Neuronal stem cell (in vitro differentiated cells): ENCODE measurements around the gene LRRC8E.
A peak's percentile ranks its signal among the peaks of the same experiment; 100 is the strongest.

Source experiments
- DNase-seq: peaks from one replicate; pipeline ENCODE4 v3.0.0-alpha.2; 2013; ENCODE audit warnings: low spot score
- H2AFZ ChIP-seq: one replicate; pipeline ENCODE4 v1.6.1; 2013; ENCODE audit warnings: mild to moderate bottlenecking, low read length, inconsistent platforms
- H2AK5ac ChIP-seq: 2 replicates; pipeline ENCODE4 v1.6.1; 2013; ENCODE audit warnings: low read depth, mild to moderate bottlenecking, inconsistent platforms, low read length, moderate library complexity, mixed read lengths
- H2BK120ac ChIP-seq: 2 replicates; pipeline ENCODE4 v1.6.1; 2013; ENCODE audit warnings: low read depth, mild to moderate bottlenecking, inconsistent platforms, low read length, moderate library complexity, mixed read lengths
- H2BK12ac ChIP-seq: one replicate; pipeline ENCODE4 v1.6.1; 2013; ENCODE audit warnings: low read length, inconsistent platforms
- H2BK15ac ChIP-seq: 2 replicates; pipeline ENCODE4 v1.6.1; 2013; ENCODE audit warnings: mild to moderate bottlenecking, low read length, inconsistent platforms, mixed read lengths
- H2BK5ac ChIP-seq: one replicate; pipeline ENCODE4 v1.6.1; 2013; ENCODE audit warnings: inconsistent platforms, mild to moderate bottlenecking, low read length, moderate library complexity
- H3K14ac ChIP-seq: one replicate; pipeline ENCODE4 v1.6.1; 2013; ENCODE audit warnings: low read length, inconsistent platforms
- H3K18ac ChIP-seq: 2 replicates; pipeline ENCODE4 v1.6.1; 2013; ENCODE audit warnings: low read length, inconsistent platforms
- H3K23ac ChIP-seq: 2 replicates; pipeline ENCODE4 v1.6.1; 2013; ENCODE audit warnings: low read depth, mild to moderate bottlenecking, mixed read lengths, low read length, inconsistent platforms; ENCODE audit not compliant: poor library complexity
- H3K27ac ChIP-seq: replicated peaks from 3 replicates; pipeline ENCODE4 v1.5.1; 2013; ENCODE audit warnings: low read length, inconsistent platforms
- H3K27me3 ChIP-seq, 3 experiments: 2 replicates each; pipeline ENCODE4 v1.6.1; 2013; ENCODE audit warnings: low read length in 3 of 3, mild to moderate bottlenecking in 2 of 3, inconsistent platforms in 1 of 3, low read depth in 1 of 3, mixed read lengths in 1 of 3, moderate library complexity in 1 of 3; ENCODE audit not compliant: control insufficient read depth in 3 of 3, insufficient read depth in 3 of 3
- H3K36me3 ChIP-seq, 2 donors: replicated peaks in 1 of 2; 2 replicates each; pipeline ENCODE4 v1.6.1; 2013; ENCODE audit warnings: low read length in 2 of 2; ENCODE audit not compliant: control insufficient read depth in 2 of 2, insufficient read depth in 2 of 2
- H3K4ac ChIP-seq: 2 replicates; pipeline ENCODE4 v1.6.1; 2013; ENCODE audit warnings: inconsistent platforms, mild to moderate bottlenecking, low read length, moderate library complexity
- H3K4me1 ChIP-seq, 2 donors: 1 replicate in 1 of 2; 2 replicates in 1 of 2; pipeline ENCODE4 v1.6.1; 2013; ENCODE audit warnings: low read length in 2 of 2, low read depth in 1 of 2; ENCODE audit not compliant: control insufficient read depth in 2 of 2, insufficient read depth in 1 of 2
- H3K4me2 ChIP-seq: one replicate; pipeline ENCODE4 v1.6.1; 2013; ENCODE audit warnings: mild to moderate bottlenecking, low read length, inconsistent platforms; ENCODE audit not compliant: insufficient read depth, poor library complexity, severe bottlenecking
- H3K4me3 ChIP-seq, 2 donors: 2 replicates each; pipeline ENCODE4 v1.5.1; 2013; ENCODE audit warnings: low read length in 2 of 2, mild to moderate bottlenecking in 2 of 2, inconsistent platforms in 1 of 2, moderate library complexity in 1 of 2
- H3K79me1 ChIP-seq: one replicate; pipeline ENCODE4 v1.6.1; 2013; ENCODE audit warnings: low read depth, mild to moderate bottlenecking, inconsistent platforms, low read length, moderate library complexity
- H3K9ac ChIP-seq: one replicate; pipeline ENCODE4 v1.6.1; 2013; ENCODE audit warnings: mild to moderate bottlenecking, low read depth, low read length, inconsistent platforms; ENCODE audit not compliant: poor library complexity
- H3K9me3 ChIP-seq, 2 donors: replicated peaks in 1 of 2; 2 replicates each; pipeline versions ENCODE3 to v1.6.1; 2013; ENCODE audit warnings: low read length in 2 of 2, mild to moderate bottlenecking in 2 of 2, inconsistent platforms in 1 of 2, low read depth in 1 of 2, mixed read lengths in 1 of 2, moderate library complexity in 1 of 2; ENCODE audit not compliant: control insufficient read depth in 2 of 2, insufficient read depth in 1 of 2
- H4K8ac ChIP-seq: one replicate; pipeline ENCODE4 v1.6.1; 2013; ENCODE audit warnings: low read depth, mild to moderate bottlenecking, inconsistent platforms, low read length, moderate library complexity
- H4K91ac ChIP-seq: one replicate; pipeline ENCODE4 v1.6.1; 2013; ENCODE audit warnings: low read length, low read depth, mild to moderate bottlenecking, inconsistent platforms; ENCODE audit not compliant: poor library complexity
- WGBS, 2 donors: extraction: QIAGEN DNeasy Blood & Tissue Kit; methylation state at CpG; one replicate each; pipeline ENCODE4 v1.1.7; 2013; ENCODE audit warnings: missing lambda C conversion rate in 2 of 2, mixed read lengths in 1 of 2; ENCODE audit not compliant: insufficient read length in 2 of 2, insufficient replicate concordance in 1 of 2; ENCODE audit errors: extremely low coverage in 2 of 2; 5-methylcytosine and 5-hydroxymethylcytosine counted together

The LRRC8E gene

DNA sequence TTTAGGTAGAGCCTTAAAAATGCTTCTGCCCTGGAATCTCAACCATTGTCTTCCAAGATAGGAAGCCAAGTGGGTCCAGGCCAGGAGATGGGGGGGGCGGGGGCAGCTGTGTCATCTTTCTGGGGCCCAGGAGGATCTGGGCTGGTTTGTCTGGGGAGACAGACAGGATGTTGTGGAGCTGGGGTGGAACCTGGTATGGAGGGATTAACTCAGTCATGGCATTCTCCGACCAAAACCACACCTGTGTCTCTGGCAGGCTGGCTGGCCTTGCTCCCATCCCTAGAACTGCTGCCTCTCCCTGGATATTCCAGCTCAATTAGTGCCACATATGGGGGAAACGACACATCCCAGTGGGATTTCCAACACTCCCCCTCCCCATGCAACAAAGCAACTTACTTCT lies 12.6 kb downstream of the LRRC8E start:
- Histone ChIP-seq H3K23ac (no peak overlapping the region), H3K36me3 (peaks cover 1 to 8% of the 10 kb centered on the region in 2 donors), H3K9me3 (no peaks in the 10 kb centered on the region), H3K27ac (no peak overlapping the region), H2AK5ac (no peak overlapping the region), H2BK15ac (no peak overlapping the region), H2BK5ac (peak overlapping the region; percentile 39), H2BK120ac (no peak overlapping the region), H3K4me2 (no peak overlapping the region), H3K4ac (no peak overlapping the region), H3K79me1 (peaks cover 12% of the 10 kb centered on the region), H2BK12ac (no peak overlapping the region), H2AFZ (no peak overlapping the region), H3K27me3 (peaks cover 0 to 4% (median 0%) of the 10 kb centered on the region in 3 experiments), H4K8ac (no peak overlapping the region), H3K18ac (no peak overlapping the region), H3K9ac (no peak overlapping the region), H4K91ac (no peak overlapping the region), H3K4me3 (no peak overlapping the region), H3K4me1 (peaks cover 13% of the 10 kb centered on the region in 2 donors), H3K14ac (no peak overlapping the region)
- WGBS, 2 donors: no CpG with 5 or more reads among the region's 3 CpGs
- no peak for DNase-seq

- Histone ChIP-seq H3K23ac (no peak overlapping the region), H2BK12ac (no peak overlapping the region), H3K4me3 (no peak overlapping the region), H3K14ac (no peak overlapping the region), H3K9me3 (no peaks in the 10 kb centered on the region), H4K91ac (no peak overlapping the region), H3K27ac (no peak overlapping the region), H3K27me3 (peaks cover 0 to 4% (median 0%) of the 10 kb centered on the region in 3 experiments), H3K9ac (no peak overlapping the region), H2AFZ (no peak overlapping the region), H4K8ac (no peak overlapping the region), H3K4me2 (no peak overlapping the region), H3K18ac (no peak overlapping the region), H2BK120ac (no peak overlapping the region), H3K79me1 (peaks cover 13% of the 10 kb centered on the region), H3K36me3 (peaks cover 1 to 12% of the 10 kb centered on the region in 2 donors), H3K4me1 (peaks cover 13% of the 10 kb centered on the region in 2 donors), H3K4ac (no peak overlapping the region), H2AK5ac (no peak overlapping the region), H2BK15ac (no peak overlapping the region), H2BK5ac (no peak overlapping the region)
- no CpG with 5 or more reads among the region's 7 CpGs for WGBS, 2 donors
- DNase-seq: no peak
Observed at GRCh38 chr19:7901337-7901736, 13.0 kb downstream of the LRRC8E start.

- Histone ChIP-seq H4K91ac (no peak overlapping the region), H3K9ac (peak overlapping the region; percentile 94), H2BK12ac (no peak overlapping the region), H3K4me1 (peaks cover 13% of the 10 kb centered on the region in 2 donors), H3K4me3 (peak overlapping the region; percentile 78 to 97), H3K79me1 (peaks cover 19% of the 10 kb centered on the region), H3K4ac (no peak overlapping the region), H3K4me2 (peak overlapping the region; percentile 81), H4K8ac (no peak overlapping the region), H2AFZ (peak overlapping the region; percentile 84), H2BK5ac (no peak overlapping the region), H2AK5ac (peak overlapping the region; percentile 95), H3K27me3 (peaks cover 0 to 4% (median 0%) of the 10 kb centered on the region in 3 experiments), H3K14ac (peak overlapping the region; percentile 94), H3K23ac (peak overlapping the region; percentile 96), H3K9me3 (no peaks in the 10 kb centered on the region), H2BK120ac (peak overlapping the region; percentile 83), H2BK15ac (no peak overlapping the region), H3K27ac (peak overlapping the region; percentile 92), H3K18ac (peak overlapping the region; percentile 96), H3K36me3 (peaks cover 5 to 17% of the 10 kb centered on the region in 2 donors)
- WGBS, 2 donors: no CpG with 5 or more reads among the region's 20 CpGs
- DNase-seq: no peak
Observed at GRCh38 chr19:7902796-7903243, 14.5 kb downstream of the LRRC8E start.

DNA sequence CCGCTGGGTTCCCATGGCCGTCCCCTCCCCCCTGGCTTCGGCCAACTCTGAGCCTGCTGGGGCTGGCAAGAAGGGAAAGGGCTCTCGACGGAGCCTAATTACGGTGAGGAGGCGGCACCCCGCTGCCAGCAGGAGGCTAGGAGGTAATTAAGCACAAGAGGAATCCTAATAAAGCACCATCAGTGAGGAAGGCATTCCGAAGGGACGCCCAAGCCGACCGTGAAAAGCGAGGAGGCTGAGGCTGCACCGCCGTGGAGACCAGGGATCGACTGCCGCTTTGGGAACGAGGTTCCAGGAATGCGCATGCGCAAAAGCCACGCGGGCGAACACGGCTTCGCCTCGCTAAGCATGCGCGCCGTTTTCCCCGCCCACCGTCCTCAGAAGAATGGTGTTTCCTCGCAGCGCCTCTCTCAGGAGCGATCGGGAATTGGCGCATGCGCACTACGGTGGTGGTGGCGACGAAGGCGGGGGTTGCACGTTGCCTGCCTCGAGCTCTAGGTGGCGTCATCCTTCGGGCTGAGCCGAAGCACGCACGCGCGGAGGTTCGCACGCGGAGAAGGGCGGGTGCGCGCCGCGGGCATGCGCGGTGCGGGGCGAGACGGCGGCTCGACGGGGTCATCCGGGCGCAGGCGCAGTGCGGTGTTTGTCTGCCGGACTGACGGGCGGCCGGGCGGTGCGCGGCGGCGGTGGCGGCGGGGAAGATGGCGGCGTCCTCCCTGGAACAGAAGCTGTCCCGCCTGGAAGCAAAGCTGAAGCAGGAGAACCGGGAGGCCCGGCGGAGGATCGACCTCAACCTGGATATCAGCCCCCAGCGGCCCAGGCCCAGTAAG lies 15.1 kb downstream of the LRRC8E start, which contains the start of gene MAP2K7:
MAP2K7 (plus strand) TSS at position 634 of the 830 bp plus-strand sequence; CDS start at position 702, 68 bp downstream.
- Histone ChIP-seq H3K9me3 (no peaks in the 10 kb centered on the region), H3K23ac (peak within 1 kb of the TSS; percentile 96), H4K91ac (no peak within 1 kb of the TSS), H3K18ac (peak within 1 kb of the TSS; percentile 100), H3K4me3 (peak within 1 kb of the TSS; percentile 87 to 97), H3K14ac (peak within 1 kb of the TSS; percentile 94), H2AK5ac (peak within 1 kb of the TSS; percentile 95), H2BK15ac (peak within 1 kb of the TSS; percentile 81), H3K4ac (no peak within 1 kb of the TSS), H4K8ac (no peak within 1 kb of the TSS), H3K27me3 (peaks cover 0 to 4% (median 0%) of the 10 kb centered on the region in 3 experiments), H3K9ac (peak within 1 kb of the TSS; percentile 94), H3K36me3 (peaks cover 5 to 17% of the 10 kb centered on the region in 2 donors), H3K4me2 (peak within 1 kb of the TSS; percentile 98), H2BK12ac (no peak within 1 kb of the TSS), H2BK120ac (peak within 1 kb of the TSS; percentile 83), H2AFZ (peak within 1 kb of the TSS; percentile 87), H3K79me1 (peaks cover 21% of the 10 kb centered on the region), H3K27ac (peak within 1 kb of the TSS; percentile 92), H3K4me1 (peaks cover 13% of the 10 kb centered on the region in 2 donors), H2BK5ac (peak within 1 kb of the TSS; percentile 93)
- peak; percentile 100 for DNase-seq
- WGBS, 2 donors: no CpG with 5 or more reads among the region's 89 CpGs
